Ovary (tissue), 3 donors: Measurements from ENCODE around the gene NRXN2.

ENCODE experiments used
- EP300 ChIP-seq: sonication (generic); formaldehyde crosslinking; IDR thresholded peaks from one replicate; pipeline ENCODE4 v1.6.1; 2017; ENCODE audit warnings: antibody characterized with exemption
- POLR2A ChIP-seq: fragments of 450-650 bp; IDR thresholded peaks from one replicate; pipeline ENCODE4 v1.6.1; 2017; ENCODE audit warnings: antibody characterized with exemption, mild to moderate bottlenecking, moderate library complexity
- TF ChIP-seq, protein P1 (sequence below), 3 donors: fragments of 450-650 bp in 2 of 3; fragments of 200-600 bp in 1 of 3; IDR thresholded peaks; one replicate each; pipeline versions ENCODE4 v1.5.1 to v1.8.0; 2016 to 2022; ENCODE audit warnings: antibody characterized with exemption in 3 of 3, mild to moderate bottlenecking in 1 of 3
- donor health status: DM: no; HTN: no; CAD: no.

- TF ChIP-seq, protein P1, sequence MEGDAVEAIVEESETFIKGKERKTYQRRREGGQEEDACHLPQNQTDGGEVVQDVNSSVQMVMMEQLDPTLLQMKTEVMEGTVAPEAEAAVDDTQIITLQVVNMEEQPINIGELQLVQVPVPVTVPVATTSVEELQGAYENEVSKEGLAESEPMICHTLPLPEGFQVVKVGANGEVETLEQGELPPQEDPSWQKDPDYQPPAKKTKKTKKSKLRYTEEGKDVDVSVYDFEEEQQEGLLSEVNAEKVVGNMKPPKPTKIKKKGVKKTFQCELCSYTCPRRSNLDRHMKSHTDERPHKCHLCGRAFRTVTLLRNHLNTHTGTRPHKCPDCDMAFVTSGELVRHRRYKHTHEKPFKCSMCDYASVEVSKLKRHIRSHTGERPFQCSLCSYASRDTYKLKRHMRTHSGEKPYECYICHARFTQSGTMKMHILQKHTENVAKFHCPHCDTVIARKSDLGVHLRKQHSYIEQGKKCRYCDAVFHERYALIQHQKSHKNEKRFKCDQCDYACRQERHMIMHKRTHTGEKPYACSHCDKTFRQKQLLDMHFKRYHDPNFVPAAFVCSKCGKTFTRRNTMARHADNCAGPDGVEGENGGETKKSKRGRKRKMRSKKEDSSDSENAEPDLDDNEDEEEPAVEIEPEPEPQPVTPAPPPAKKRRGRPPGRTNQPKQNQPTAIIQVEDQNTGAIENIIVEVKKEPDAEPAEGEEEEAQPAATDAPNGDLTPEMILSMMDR (IDR thresholded peaks at IDR 0.05), result no peak
- TF ChIP-seq POLR2A (no peak), EP300 (no peak)
Observed at GRCh38 chr11:64711956-64712362, 11.0 kb downstream of the NRXN2 start.
